ENCODE data around the gene PHLPP2. TPM values are rescaled to one million over a fixed set of nuclear protein-coding genes. Genes with fewer than 3 reads are reported as not detected.

The PHLPP2 gene
- total RNA-seq, 1 donor = 12.7 TPM

DNA sequence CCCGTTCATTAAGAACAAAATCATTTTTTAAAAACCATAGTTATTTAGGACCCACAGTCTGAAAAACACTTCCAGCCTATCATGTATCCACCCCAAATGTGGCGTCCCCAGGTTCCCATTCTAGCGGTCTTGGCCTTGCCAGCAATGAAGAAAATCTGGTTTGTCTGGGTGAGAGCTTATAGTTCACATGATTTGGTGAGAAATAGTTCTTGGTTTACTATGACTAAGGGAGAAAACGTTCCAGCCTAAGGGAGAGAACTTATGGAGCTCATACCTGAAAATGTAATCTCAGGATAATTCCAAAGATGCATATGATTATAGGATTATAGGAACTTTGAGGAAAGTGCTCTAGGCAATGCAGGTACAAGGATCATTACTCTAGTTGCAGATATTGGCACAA lies 93.7 kb downstream of the PHLPP2 start:
- no peak for DNase-seq (ENCODE audit: insufficient read length, low spot score, missing footprints)
- no peaks in the 10 kb centered on the region for H3K36me3 ChIP-seq (ENCODE audit: insufficient read depth, low read length)
- H3K79me2 ChIP-seq (ENCODE audit: insufficient read depth, low read length) = no peaks in the 10 kb centered on the region
- H3K4me2 ChIP-seq (ENCODE audit: insufficient read depth, low read length) = no peak overlapping the region
- no peaks in the 10 kb centered on the region for H3K9me3 ChIP-seq (ENCODE audit: low read depth, low read length)
- H4K20me1 ChIP-seq (ENCODE audit: insufficient read depth, low read length) = no peaks in the 10 kb centered on the region
- no peak overlapping the region for H2AFZ ChIP-seq (ENCODE audit: low read length)
- H3K27ac ChIP-seq (ENCODE audit: low read depth, low read length) = no peak overlapping the region
- H3K27me3 ChIP-seq (ENCODE audit: insufficient read depth, low read length) = peaks cover 25% of the 10 kb centered on the region
- peaks cover 5% of the 10 kb centered on the region for H3K4me1 ChIP-seq (ENCODE audit: insufficient read depth, low read length)
- no peak overlapping the region for H3K4me3 ChIP-seq (ENCODE audit: insufficient read depth, low read length)
- TF ChIP-seq, protein P1, sequence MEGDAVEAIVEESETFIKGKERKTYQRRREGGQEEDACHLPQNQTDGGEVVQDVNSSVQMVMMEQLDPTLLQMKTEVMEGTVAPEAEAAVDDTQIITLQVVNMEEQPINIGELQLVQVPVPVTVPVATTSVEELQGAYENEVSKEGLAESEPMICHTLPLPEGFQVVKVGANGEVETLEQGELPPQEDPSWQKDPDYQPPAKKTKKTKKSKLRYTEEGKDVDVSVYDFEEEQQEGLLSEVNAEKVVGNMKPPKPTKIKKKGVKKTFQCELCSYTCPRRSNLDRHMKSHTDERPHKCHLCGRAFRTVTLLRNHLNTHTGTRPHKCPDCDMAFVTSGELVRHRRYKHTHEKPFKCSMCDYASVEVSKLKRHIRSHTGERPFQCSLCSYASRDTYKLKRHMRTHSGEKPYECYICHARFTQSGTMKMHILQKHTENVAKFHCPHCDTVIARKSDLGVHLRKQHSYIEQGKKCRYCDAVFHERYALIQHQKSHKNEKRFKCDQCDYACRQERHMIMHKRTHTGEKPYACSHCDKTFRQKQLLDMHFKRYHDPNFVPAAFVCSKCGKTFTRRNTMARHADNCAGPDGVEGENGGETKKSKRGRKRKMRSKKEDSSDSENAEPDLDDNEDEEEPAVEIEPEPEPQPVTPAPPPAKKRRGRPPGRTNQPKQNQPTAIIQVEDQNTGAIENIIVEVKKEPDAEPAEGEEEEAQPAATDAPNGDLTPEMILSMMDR (IDR thresholded peaks at IDR 0.05; ENCODE audit: extremely low read depth, low read depth, low read length) = no peak

- Histone ChIP-seq H3K79me2 (ENCODE audit: insufficient read depth, low read length) (no peaks in the 10 kb centered on the region), H3K27me3 (ENCODE audit: insufficient read depth, low read length) (peaks cover 33% of the 10 kb centered on the region), H3K4me1 (ENCODE audit: insufficient read depth, low read length) (peaks cover 5% of the 10 kb centered on the region), H3K9me3 (ENCODE audit: low read depth, low read length) (no peaks in the 10 kb centered on the region), H4K20me1 (ENCODE audit: insufficient read depth, low read length) (no peaks in the 10 kb centered on the region), H3K4me2 (ENCODE audit: insufficient read depth, low read length) (no peak overlapping the region), H3K4me3 (ENCODE audit: insufficient read depth, low read length) (no peak overlapping the region), H3K36me3 (ENCODE audit: insufficient read depth, low read length) (no peaks in the 10 kb centered on the region), H2AFZ (ENCODE audit: low read length) (no peak overlapping the region), H3K27ac (ENCODE audit: low read depth, low read length) (no peak overlapping the region)
- TF ChIP-seq, protein P1 (IDR thresholded peaks at IDR 0.05; ENCODE audit: extremely low read depth, low read depth, low read length) = no peak
- no peak for DNase-seq (ENCODE audit: insufficient read length, low spot score, missing footprints)
Measured at GRCh38 chr16:71629278-71630016, 95.1 kb downstream of the PHLPP2 start.

GRCh38 chr16:71628810-71629209 lies 95.7 kb downstream of the PHLPP2 start:
- no peak for DNase-seq (ENCODE audit: insufficient read length, low spot score, missing footprints)
- TF ChIP-seq, protein P1 (IDR thresholded peaks at IDR 0.05; ENCODE audit: extremely low read depth, low read depth, low read length) = no peak

GRCh38 chr16:71627731-71628181 lies 96.7 kb downstream of the PHLPP2 start:
- TF ChIP-seq, protein P1 (IDR thresholded peaks at IDR 0.05; ENCODE audit: extremely low read depth, low read depth, low read length) = no peak
- no peak overlapping the region for H2AFZ ChIP-seq (ENCODE audit: low read length)
- no peak overlapping the region for H3K27ac ChIP-seq (ENCODE audit: low read depth, low read length)

More at GRCh38 chr16:71628810-71629209, 95.7 kb downstream of the PHLPP2 start:
- H3K36me3 ChIP-seq (ENCODE audit: insufficient read depth, low read length) = no peaks in the 10 kb centered on the region
- peaks cover 5% of the 10 kb centered on the region for H3K4me1 ChIP-seq (ENCODE audit: insufficient read depth, low read length)
- no peak overlapping the region for H3K4me3 ChIP-seq (ENCODE audit: insufficient read depth, low read length)
- H2AFZ ChIP-seq (ENCODE audit: low read length) = no peak overlapping the region
- H3K79me2 ChIP-seq (ENCODE audit: insufficient read depth, low read length) = no peaks in the 10 kb centered on the region
- no peak overlapping the region for H3K4me2 ChIP-seq (ENCODE audit: insufficient read depth, low read length)
- peaks cover 35% of the 10 kb centered on the region for H3K27me3 ChIP-seq (ENCODE audit: insufficient read depth, low read length)
- no peaks in the 10 kb centered on the region for H3K9me3 ChIP-seq (ENCODE audit: low read depth, low read length)
- no peaks in the 10 kb centered on the region for H4K20me1 ChIP-seq (ENCODE audit: insufficient read depth, low read length)
- no peak overlapping the region for H3K27ac ChIP-seq (ENCODE audit: low read depth, low read length)

More at GRCh38 chr16:71627731-71628181, 96.7 kb downstream of the PHLPP2 start:
- Histone ChIP-seq H3K4me1 (ENCODE audit: insufficient read depth, low read length) (peaks cover 5% of the 10 kb centered on the region), H3K9me3 (ENCODE audit: low read depth, low read length) (no peaks in the 10 kb centered on the region), H3K36me3 (ENCODE audit: insufficient read depth, low read length) (no peaks in the 10 kb centered on the region), H3K27me3 (ENCODE audit: insufficient read depth, low read length) (peaks cover 35% of the 10 kb centered on the region), H3K79me2 (ENCODE audit: insufficient read depth, low read length) (no peaks in the 10 kb centered on the region), H3K4me2 (ENCODE audit: insufficient read depth, low read length) (no peak overlapping the region), H4K20me1 (ENCODE audit: insufficient read depth, low read length) (no peaks in the 10 kb centered on the region), H3K4me3 (ENCODE audit: insufficient read depth, low read length) (no peak overlapping the region)
- DNase-seq (ENCODE audit: insufficient read length, low spot score, missing footprints) = no peak

Data from osteoblast (primary cell).